ENCODE data around the gene SDR39U1. TPM values are rescaled to one million over a fixed set of nuclear protein-coding genes. Genes with fewer than 3 reads are reported as not detected.
A peak's percentile ranks its signal among the peaks of the same experiment; 100 is the strongest.

Gene SDR39U1
- total RNA-seq, 1 donor from 2014 or later = 34.9 TPM

- H3K27ac Mint-ChIP-seq (ENCODE audit: unreplicated experiment) = no peak overlapping the region
- DNase-seq (ENCODE audit: low spot score) = peak; percentile 95
- peak overlapping the region; percentile 87 for H3K4me3 Mint-ChIP-seq (ENCODE audit: unreplicated experiment)
- TF ChIP-seq, protein P1, sequence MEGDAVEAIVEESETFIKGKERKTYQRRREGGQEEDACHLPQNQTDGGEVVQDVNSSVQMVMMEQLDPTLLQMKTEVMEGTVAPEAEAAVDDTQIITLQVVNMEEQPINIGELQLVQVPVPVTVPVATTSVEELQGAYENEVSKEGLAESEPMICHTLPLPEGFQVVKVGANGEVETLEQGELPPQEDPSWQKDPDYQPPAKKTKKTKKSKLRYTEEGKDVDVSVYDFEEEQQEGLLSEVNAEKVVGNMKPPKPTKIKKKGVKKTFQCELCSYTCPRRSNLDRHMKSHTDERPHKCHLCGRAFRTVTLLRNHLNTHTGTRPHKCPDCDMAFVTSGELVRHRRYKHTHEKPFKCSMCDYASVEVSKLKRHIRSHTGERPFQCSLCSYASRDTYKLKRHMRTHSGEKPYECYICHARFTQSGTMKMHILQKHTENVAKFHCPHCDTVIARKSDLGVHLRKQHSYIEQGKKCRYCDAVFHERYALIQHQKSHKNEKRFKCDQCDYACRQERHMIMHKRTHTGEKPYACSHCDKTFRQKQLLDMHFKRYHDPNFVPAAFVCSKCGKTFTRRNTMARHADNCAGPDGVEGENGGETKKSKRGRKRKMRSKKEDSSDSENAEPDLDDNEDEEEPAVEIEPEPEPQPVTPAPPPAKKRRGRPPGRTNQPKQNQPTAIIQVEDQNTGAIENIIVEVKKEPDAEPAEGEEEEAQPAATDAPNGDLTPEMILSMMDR (IDR thresholded peaks at IDR 0.05; ENCODE audit: unreplicated experiment) = peak; percentile 82
- no peaks in the 10 kb centered on the region for H3K9me3 Mint-ChIP-seq (ENCODE audit: unreplicated experiment)
- peaks cover 18% of the 10 kb centered on the region for H3K4me1 Mint-ChIP-seq (ENCODE audit: unreplicated experiment)
- peaks cover 11% of the 10 kb centered on the region for H3K27me3 Mint-ChIP-seq (ENCODE audit: unreplicated experiment)
- peaks cover 20% of the 10 kb centered on the region for H3K36me3 Mint-ChIP-seq (ENCODE audit: low read depth, unreplicated experiment)
Measured at GRCh38 chr14:24431569-24432258, 10.9 kb downstream of the SDR39U1 start.

- Mint-ChIP-seq H3K36me3 (ENCODE audit: low read depth, unreplicated experiment) (peaks cover 23% of the 10 kb centered on the region), H3K4me3 (ENCODE audit: unreplicated experiment) (peak overlapping the region; percentile 91), H3K27ac (ENCODE audit: unreplicated experiment) (no peak overlapping the region)
Measured at GRCh38 chr14:24430682-24431568, 11.7 kb downstream of the SDR39U1 start.

GRCh38 chr14:24430143-24430681 lies 12.4 kb downstream of the SDR39U1 start:
- H3K4me3 Mint-ChIP-seq (ENCODE audit: unreplicated experiment) = peak overlapping the region; percentile 91
- H3K36me3 Mint-ChIP-seq (ENCODE audit: low read depth, unreplicated experiment) = peaks cover 19% of the 10 kb centered on the region

More at GRCh38 chr14:24430682-24431568, 11.7 kb downstream of the SDR39U1 start:
- Mint-ChIP-seq H3K9me3 (ENCODE audit: unreplicated experiment) (no peaks in the 10 kb centered on the region), H3K4me1 (ENCODE audit: unreplicated experiment) (peaks cover 18% of the 10 kb centered on the region), H3K27me3 (ENCODE audit: unreplicated experiment) (peaks cover 14% of the 10 kb centered on the region)
- no peak for DNase-seq (ENCODE audit: low spot score)
- TF ChIP-seq, protein P1 (IDR thresholded peaks at IDR 0.05; ENCODE audit: unreplicated experiment) = no peak

DNA sequence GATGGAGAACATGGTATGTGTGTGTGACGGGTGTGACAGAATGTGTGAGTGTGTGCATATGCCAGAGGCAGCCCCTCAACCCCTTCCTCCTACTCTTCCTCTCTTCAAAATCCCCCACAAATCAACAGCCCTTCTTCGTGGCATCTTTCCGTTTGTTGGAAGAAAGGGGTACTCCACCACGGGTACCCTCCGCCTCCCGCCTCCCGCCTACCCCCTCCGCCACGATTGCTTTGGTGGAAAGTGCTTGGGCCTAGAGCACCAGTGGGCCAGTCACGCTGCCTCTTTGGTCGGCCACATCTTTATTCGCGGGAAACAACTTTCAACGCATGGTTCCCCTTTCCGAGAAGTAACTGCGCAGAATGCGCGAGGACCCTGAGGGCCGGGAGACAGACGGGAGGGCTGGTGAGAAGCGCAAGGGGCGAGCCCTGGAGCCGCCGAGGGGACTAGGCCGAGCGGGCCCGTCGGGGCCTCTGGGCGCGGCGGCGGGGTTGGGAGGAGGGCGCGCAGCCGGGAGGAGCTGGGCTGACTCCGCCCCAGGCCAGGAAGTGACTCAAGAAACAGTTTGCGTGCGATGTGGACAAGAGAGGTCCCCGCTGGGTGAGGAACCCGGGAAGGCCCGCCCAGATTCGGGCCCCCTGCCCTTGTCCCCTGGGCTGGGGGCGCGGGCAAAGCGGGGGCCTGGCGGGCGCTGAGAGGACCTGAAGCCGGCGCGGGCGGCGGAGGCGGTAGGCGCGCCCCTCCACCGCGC lies 13.0 kb downstream of the SDR39U1 start, which contains the start of the genes CBLN3 and KHNYN:
Gene CBLN3, minus strand, starts transcription at position 274 of the 748 bp plus-strand sequence. CDS start 614 bp downstream, outside the sequence.
Gene KHNYN, plus strand, starts transcription at position 560 of the 748 bp plus-strand sequence. CDS start 777 bp downstream, outside the sequence.
- Mint-ChIP-seq H3K4me1 (ENCODE audit: unreplicated experiment) (peaks cover 19% of the 10 kb centered on the region), H3K36me3 (ENCODE audit: low read depth, unreplicated experiment) (peaks cover 15% of the 10 kb centered on the region), H3K9me3 (ENCODE audit: unreplicated experiment) (no peaks in the 10 kb centered on the region), H3K4me3 (ENCODE audit: unreplicated experiment) (peak within 1 kb of the TSS; percentile 91), H3K27ac (ENCODE audit: unreplicated experiment) (peak within 1 kb of the TSS; percentile 81), H3K27me3 (ENCODE audit: unreplicated experiment) (peaks cover 14% of the 10 kb centered on the region)
- TF ChIP-seq, protein P1 (IDR thresholded peaks at IDR 0.05; ENCODE audit: unreplicated experiment) = no peak
- peak; percentile 75 for DNase-seq (ENCODE audit: low spot score)

More at GRCh38 chr14:24430143-24430681, 12.4 kb downstream of the SDR39U1 start:
- Mint-ChIP-seq H3K9me3 (ENCODE audit: unreplicated experiment) (no peaks in the 10 kb centered on the region), H3K4me1 (ENCODE audit: unreplicated experiment) (peaks cover 17% of the 10 kb centered on the region), H3K27me3 (ENCODE audit: unreplicated experiment) (peaks cover 14% of the 10 kb centered on the region), H3K27ac (ENCODE audit: unreplicated experiment) (peak overlapping the region; percentile 64)
- TF ChIP-seq, protein P1 (IDR thresholded peaks at IDR 0.05; ENCODE audit: unreplicated experiment) = no peak
- peak; percentile 64 for DNase-seq (ENCODE audit: low spot score)

Measured in endothelial cell (in vitro differentiated cells).